Activated effector memory CD4-positive, alpha-beta T cell treated with anti-CD3 and anti-CD28 coated beads, Interleukin-2, amount 50 U/mL, for 16 hours (primary cell): ENCODE measurements around the gene PRRX2.
"Not testable (repeated sequence)": the region's sequence is repeated elsewhere in the genome, so short reads cannot be mapped to it uniquely, and the experiment has no call there.

Experiments used
- DNase-seq: peaks from one replicate; pipeline ENCODE4 v3.0.0-alpha.2; 2020

PRRX2 gene

GRCh38 chr9:129762370-129762984 lies 97.0 kb downstream of the PRRX2 start:
- not testable (repeated sequence) for DNase-seq

GRCh38 chr9:129762985-129763926 lies 97.8 kb downstream of the PRRX2 start:
- DNase-seq, result no peak

GRCh38 chr9:129765764-129766317 lies 100.4 kb downstream of the PRRX2 start:
- DNase-seq, result no peak

- no peak for DNase-seq
Measured at GRCh38 chr9:129768486-129768885, 103.0 kb downstream of the PRRX2 start.

- no peak for DNase-seq
Measured at GRCh38 chr9:129769669-129770068, 104.2 kb downstream of the PRRX2 start.

GRCh38 chr9:129770741-129771140 lies 105.3 kb downstream of the PRRX2 start:
- no peak for DNase-seq
